Activated CD4-positive, alpha-beta T cell treated with anti-CD3 and anti-CD28 coated beads for 36 hours (primary cell): ENCODE results near the gene KRT33A. TPM values are rescaled to one million over a fixed set of nuclear protein-coding genes. Genes with fewer than 3 reads are reported as not detected.

ENCODE experiments used
- ATAC-seq: fragments of 200-7000 bp; cut with Tn5 transposase; one replicate; pipeline ENCODE4 v1.10.0; 2021; ENCODE audit warnings: mild to moderate bottlenecking, moderate library complexity
- CTCF ChIA-PET: fragments of 350-600 bp; sonication (Branson Sonifier 250); formaldehyde crosslinking; loops from one replicate; lab custom pipeline; 2021; ENCODE audit warnings: antibody characterized with exemption; lab: Charles Lee
- POLR2A ChIA-PET: fragments of 350-600 bp; sonication (Branson Sonifier 250); formaldehyde crosslinking; loops from one replicate; lab custom pipeline; 2021; ENCODE audit warnings: antibody characterized with exemption, inconsistent platforms; lab: Charles Lee
- DNase-seq: peaks from one replicate; pipeline ENCODE4 v3.0.0-alpha.2; 2020
- H3K27ac Mint-ChIP-seq: one replicate; pipeline ENCODE4 v1.8.0; 2021; ENCODE audit warnings: mixed read lengths
- H3K27me3 Mint-ChIP-seq: one replicate; pipeline ENCODE4 v1.8.0; 2021; ENCODE audit warnings: mixed read lengths
- H3K36me3 Mint-ChIP-seq: one replicate; pipeline ENCODE4 v1.8.0; 2021; ENCODE audit warnings: low read depth, mixed read lengths
- H3K4me1 Mint-ChIP-seq: one replicate; pipeline ENCODE4 v1.8.0; 2021; ENCODE audit warnings: mixed read lengths
- H3K4me3 Mint-ChIP-seq: one replicate; pipeline ENCODE4 v1.8.0; 2021; ENCODE audit warnings: mild to moderate bottlenecking, moderate library complexity, mixed read lengths
- H3K9me3 Mint-ChIP-seq: one replicate; pipeline ENCODE4 v1.8.0; 2021; ENCODE audit warnings: low read depth, mixed read lengths
- intact Hi-C, 2 experiments: fragments of 100-400 bp; cut with DNase I in 1 of 2; cut with micrococcal nuclease in 1 of 2; formaldehyde crosslinking; loops; one replicate each; pipeline versions ENCODE4 v1.14.2 to v1.15.1; 2022 to 2024; cut with DNase I, micrococcal nuclease
- total RNA-seq, 2 experiments: library from RNA; stranded (reverse); gene quantifications; one replicate each; pipeline ENCODE4 v1.2.3, GENCODE V29; 2021

Gene KRT33A
- total RNA-seq, 2 experiments from 2014 or later, result not detected

DNA sequence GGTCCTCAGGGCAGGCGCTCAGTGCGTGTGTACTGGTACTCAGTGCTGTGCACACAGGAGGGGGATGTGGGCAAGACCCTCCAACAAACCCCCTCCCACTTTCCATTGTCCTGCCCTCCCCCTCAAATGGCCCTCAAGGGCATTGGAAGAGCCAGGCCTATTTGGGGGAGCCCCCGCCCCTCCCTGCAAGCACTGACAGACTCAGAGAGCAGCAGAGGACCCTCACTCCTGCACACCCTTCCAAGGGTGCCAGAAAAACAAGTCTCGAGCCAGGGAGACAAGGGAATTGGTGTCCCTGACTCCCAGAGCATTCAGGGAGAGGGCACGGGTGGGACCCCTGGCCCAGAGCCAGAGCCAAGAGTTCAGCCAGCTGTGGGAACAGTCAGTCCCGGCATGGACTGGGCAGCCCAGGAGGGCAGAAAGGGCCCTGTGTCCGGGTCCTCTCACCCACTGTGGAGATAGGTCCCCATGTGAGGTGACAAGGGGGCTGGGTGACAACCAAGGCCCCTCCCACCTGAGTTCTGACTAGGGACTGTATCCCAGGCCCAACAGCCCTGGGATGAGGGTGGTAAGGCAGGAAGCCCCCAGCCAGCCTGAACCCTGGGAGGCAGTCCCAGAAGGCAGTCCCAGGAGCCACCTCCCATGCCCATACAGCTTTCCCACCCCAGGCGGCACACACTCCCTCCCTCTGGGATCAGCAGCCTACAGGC lies 23.1 kb downstream of the KRT33A start:
- Mint-ChIP-seq H3K36me3 (no peaks in the 10 kb centered on the region), H3K4me1 (peaks cover 28% of the 10 kb centered on the region), H3K27me3 (no peaks in the 10 kb centered on the region), H3K9me3 (no peaks in the 10 kb centered on the region), H3K4me3 (no peak overlapping the region), H3K27ac (no peak overlapping the region)
- POLR2A ChIA-PET, result no interaction called here
- intact Hi-C loops, result no loop called here
- DNase-seq (no peak), ATAC-seq (no peak)
- CTCF ChIA-PET, result interaction anchor here (0.8 to 1.8 kb wide), 3 partner anchors 13 to 698 kb away, joined by 3 to 4 read pairs (median 4); no protein-coding TSS in a partner anchor

DNA sequence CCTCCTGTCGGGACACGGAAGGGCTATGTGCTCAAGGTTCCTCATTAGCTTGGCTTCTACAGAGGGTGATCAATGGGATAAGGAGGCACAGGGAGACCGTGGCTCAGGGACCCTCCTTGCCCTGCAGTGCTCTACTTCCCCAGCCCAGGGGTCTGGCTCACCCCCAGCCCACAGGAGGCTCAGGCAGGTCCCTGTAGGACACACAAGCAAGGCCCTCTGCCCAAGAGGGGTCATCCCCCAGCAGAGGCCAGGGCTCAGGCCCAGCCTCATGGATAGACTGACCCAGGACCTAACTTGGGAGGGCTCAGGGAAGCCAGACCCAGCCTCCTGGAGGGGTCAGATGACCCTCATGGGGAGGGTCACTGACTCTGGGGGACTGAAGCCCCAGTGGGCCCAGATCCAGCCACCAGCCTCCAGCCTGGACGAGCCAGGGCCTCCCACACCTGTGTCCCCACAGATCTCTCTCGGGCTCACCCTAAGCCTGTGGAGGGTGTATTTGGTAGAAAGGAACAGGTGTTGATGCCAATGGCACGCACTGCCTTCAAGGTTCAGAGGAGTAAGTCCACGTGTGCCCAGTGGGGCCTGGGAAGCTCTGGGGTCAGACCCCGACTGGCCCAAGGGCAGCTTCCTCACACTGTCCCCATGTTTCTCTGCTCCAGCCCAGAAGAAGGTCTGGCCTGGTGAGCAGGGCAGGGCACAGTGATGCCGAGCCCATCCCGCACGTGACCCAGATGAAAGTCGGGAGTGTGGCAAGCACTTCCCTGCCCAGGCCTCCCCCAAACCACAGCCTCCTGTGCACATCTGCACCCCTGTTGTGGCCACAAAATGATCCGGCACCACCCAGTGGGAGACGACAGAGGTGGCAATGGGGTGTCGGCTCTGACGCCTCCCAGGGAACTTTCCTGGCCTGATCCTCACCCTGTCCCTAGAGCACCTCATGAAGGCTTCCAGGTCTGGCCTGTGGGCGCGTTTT lies 24.2 kb downstream of the KRT33A start:
- H3K9me3 Mint-ChIP-seq, result no peaks in the 10 kb centered on the region
- no peaks in the 10 kb centered on the region for H3K27me3 Mint-ChIP-seq
- H3K4me1 Mint-ChIP-seq, result peaks cover 30% of the 10 kb centered on the region
- intact Hi-C loops, result no loop called here
- ChIA-PET CTCF (no interaction called here), POLR2A (no interaction called here)
- H3K4me3 Mint-ChIP-seq, result no peak overlapping the region
- no peak overlapping the region for H3K27ac Mint-ChIP-seq
- no peak for ATAC-seq
- DNase-seq, result no peak
- no peaks in the 10 kb centered on the region for H3K36me3 Mint-ChIP-seq

GRCh38 chr17:41325611-41326010 lies 25.0 kb downstream of the KRT33A start:
- H3K9me3 Mint-ChIP-seq, result peaks cover 1% of the 10 kb centered on the region
- peaks cover 1% of the 10 kb centered on the region for H3K36me3 Mint-ChIP-seq
- intact Hi-C loops, result no loop called here
- no peak overlapping the region for H3K4me3 Mint-ChIP-seq
- DNase-seq, result no peak
- ATAC-seq, result no peak
- H3K27ac Mint-ChIP-seq, result no peak overlapping the region
- H3K27me3 Mint-ChIP-seq, result no peaks in the 10 kb centered on the region
- POLR2A ChIA-PET, result no interaction called here
- H3K4me1 Mint-ChIP-seq, result peaks cover 30% of the 10 kb centered on the region
- CTCF ChIA-PET, result no interaction called here

DNA sequence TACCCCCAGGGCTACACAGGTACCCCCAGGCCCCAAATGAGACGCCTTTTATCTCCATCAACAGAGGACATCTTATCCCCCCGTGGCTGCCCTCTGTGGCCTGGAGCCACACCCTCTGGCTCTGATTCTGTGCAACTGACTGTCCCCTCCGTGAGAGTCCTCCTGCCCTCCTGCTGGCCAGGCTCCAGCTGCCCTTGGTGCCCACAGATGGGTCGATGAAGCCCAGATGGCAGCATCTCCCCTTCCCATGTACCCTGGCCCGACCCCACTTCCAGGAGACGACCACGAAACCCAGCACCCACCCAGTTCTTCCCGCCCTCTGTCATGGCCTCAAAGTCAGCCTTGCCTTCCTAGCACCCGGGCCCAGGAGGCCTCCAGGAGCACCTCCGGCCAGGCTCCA lies 25.5 kb downstream of the KRT33A start:
- H3K36me3 Mint-ChIP-seq, result peaks cover 3% of the 10 kb centered on the region
- DNase-seq, result no peak
- intact Hi-C loops, result no loop called here
- no peak overlapping the region for H3K27ac Mint-ChIP-seq
- ChIA-PET CTCF (no interaction called here), POLR2A (no interaction called here)
- H3K9me3 Mint-ChIP-seq, result peaks cover 4% of the 10 kb centered on the region
- ATAC-seq, result no peak
- no peaks in the 10 kb centered on the region for H3K27me3 Mint-ChIP-seq
- H3K4me3 Mint-ChIP-seq, result no peak overlapping the region
- peaks cover 30% of the 10 kb centered on the region for H3K4me1 Mint-ChIP-seq

- H3K4me1 Mint-ChIP-seq, result peaks cover 30% of the 10 kb centered on the region
- no peaks in the 10 kb centered on the region for H3K27me3 Mint-ChIP-seq
- CTCF ChIA-PET, result interaction anchor here (0.7 to 3.3 kb wide), 3 partner anchors 9 to 467 kb away, joined by 3 to 21 read pairs (median 3); no protein-coding TSS in a partner anchor
- intact Hi-C loops, result loop anchor here in 1 of 2 experiments (1.0 to 5.0 kb wide), 4 partner anchors 172 to 522 kb away; no protein-coding TSS in a partner anchor
- H3K4me3 Mint-ChIP-seq, result no peak overlapping the region
- peak; percentile 49 for ATAC-seq
- no peak overlapping the region for H3K27ac Mint-ChIP-seq
- H3K9me3 Mint-ChIP-seq, result peaks cover 11% of the 10 kb centered on the region
- peak; percentile 50 for DNase-seq
- POLR2A ChIA-PET, result no interaction called here
- peaks cover 3% of the 10 kb centered on the region for H3K36me3 Mint-ChIP-seq
Measured at GRCh38 chr17:41324180-41325075, 26.2 kb downstream of the KRT33A start.

GRCh38 chr17:41322903-41323895 lies 27.4 kb downstream of the KRT33A start:
- Mint-ChIP-seq H3K4me3 (no peak overlapping the region), H3K4me1 (peaks cover 30% of the 10 kb centered on the region), H3K9me3 (peaks cover 13% of the 10 kb centered on the region), H3K27ac (no peak overlapping the region), H3K27me3 (no peaks in the 10 kb centered on the region), H3K36me3 (peaks cover 3% of the 10 kb centered on the region)
- no peak for ATAC-seq
- ChIA-PET CTCF (interaction anchor here (0.6 to 3.3 kb wide), 18 partner anchors 10 to 512 kb away, joined by 3 to 24 read pairs (median 3); partner anchors contain the start of gene KRTAP16-1), POLR2A (interaction anchor here (0.6 to 1.1 kb wide), 2 partner anchors 15 to 94 kb away, joined by 4 to 5 read pairs; no protein-coding TSS in a partner anchor)
- DNase-seq, result no peak
- intact Hi-C loops, result loop anchor here (1.0 to 5.0 kb wide), 6 partner anchors 344 to 521 kb away; no protein-coding TSS in a partner anchor

DNA sequence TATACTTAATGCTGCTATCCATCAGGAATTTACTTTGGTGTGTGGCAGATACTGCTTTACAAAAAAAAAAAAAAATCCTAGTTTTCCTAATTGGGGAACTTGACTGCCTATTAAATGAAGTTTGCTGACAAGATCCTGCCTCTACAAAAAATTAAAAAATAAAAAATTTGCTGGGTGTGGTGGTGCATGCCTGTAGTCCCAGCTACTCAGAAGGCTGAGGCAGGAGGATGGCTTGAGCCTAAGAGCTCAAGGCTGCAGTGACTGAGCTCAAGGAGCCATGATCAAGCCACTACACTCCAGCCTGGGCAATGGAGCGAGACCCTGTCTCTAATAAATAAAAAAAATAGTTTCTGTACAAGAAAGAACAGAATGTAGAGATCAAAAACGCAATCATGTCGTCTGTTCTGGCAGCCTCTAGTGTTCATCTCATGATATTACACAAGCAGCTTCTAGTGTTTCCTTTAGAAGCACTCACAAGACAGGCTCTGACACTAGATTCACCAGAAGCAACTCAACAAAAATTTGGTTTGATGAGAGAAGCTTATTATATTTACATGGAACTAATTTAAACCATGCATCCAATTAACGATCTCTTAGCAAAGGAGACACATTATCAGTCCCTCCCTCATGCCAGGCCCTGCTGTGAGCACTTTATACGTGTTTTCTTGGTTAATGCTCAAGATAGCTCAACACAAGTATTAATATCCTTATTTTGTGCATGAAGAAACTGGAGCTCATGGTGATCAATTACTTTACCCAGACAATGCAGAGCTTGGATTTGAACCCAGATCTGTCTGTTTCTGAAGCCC lies 28.3 kb downstream of the KRT33A start:
- H3K27ac Mint-ChIP-seq, result no peak overlapping the region
- ChIA-PET CTCF (interaction anchor here (0.7 to 3.3 kb wide), 20 partner anchors 9 to 511 kb away, joined by 3 to 24 read pairs (median 3); partner anchors contain the start of gene KRTAP16-1), POLR2A (interaction anchor here (1.1 kb wide), 1 partner anchor 14 kb away, joined by 5 read pairs; no protein-coding TSS in a partner anchor)
- ATAC-seq (peak; percentile 81), DNase-seq (no peak)
- intact Hi-C loops, result loop anchor here (1.0 to 5.0 kb wide), 6 partner anchors 345 to 520 kb away; no protein-coding TSS in a partner anchor
- no peak overlapping the region for H3K4me3 Mint-ChIP-seq
- H3K9me3 Mint-ChIP-seq, result peaks cover 13% of the 10 kb centered on the region
- H3K36me3 Mint-ChIP-seq, result peaks cover 3% of the 10 kb centered on the region
- H3K27me3 Mint-ChIP-seq, result no peaks in the 10 kb centered on the region
- H3K4me1 Mint-ChIP-seq, result peaks cover 28% of the 10 kb centered on the region

DNA sequence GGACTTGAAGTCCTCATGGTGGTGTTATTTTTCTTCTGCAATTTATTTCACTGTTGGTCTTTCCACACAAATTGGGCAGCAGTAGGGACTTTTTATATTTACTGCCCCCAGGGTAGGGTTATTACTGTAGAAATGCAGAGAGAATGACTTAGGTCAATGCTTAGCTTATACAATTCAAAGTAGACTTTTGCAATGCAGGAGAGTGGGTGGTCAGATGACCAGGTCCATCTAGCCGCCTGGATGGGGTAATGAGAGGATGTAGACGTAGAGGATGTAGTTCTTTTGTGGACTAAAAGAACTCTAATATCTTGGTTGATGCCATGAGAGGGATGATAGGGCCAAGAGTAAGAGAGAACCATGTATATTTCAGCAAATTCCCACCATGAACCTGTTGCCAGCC lies 32.4 kb downstream of the KRT33A start:
- Mint-ChIP-seq H3K27me3 (no peaks in the 10 kb centered on the region), H3K36me3 (peaks cover 3% of the 10 kb centered on the region), H3K27ac (no peak overlapping the region), H3K4me3 (no peak overlapping the region), H3K9me3 (peaks cover 13% of the 10 kb centered on the region), H3K4me1 (peaks cover 5% of the 10 kb centered on the region)
- intact Hi-C loops, result no loop called here
- POLR2A ChIA-PET, result no interaction called here
- CTCF ChIA-PET, result no interaction called here
- DNase-seq, result no peak
- ATAC-seq, result no peak

DNA sequence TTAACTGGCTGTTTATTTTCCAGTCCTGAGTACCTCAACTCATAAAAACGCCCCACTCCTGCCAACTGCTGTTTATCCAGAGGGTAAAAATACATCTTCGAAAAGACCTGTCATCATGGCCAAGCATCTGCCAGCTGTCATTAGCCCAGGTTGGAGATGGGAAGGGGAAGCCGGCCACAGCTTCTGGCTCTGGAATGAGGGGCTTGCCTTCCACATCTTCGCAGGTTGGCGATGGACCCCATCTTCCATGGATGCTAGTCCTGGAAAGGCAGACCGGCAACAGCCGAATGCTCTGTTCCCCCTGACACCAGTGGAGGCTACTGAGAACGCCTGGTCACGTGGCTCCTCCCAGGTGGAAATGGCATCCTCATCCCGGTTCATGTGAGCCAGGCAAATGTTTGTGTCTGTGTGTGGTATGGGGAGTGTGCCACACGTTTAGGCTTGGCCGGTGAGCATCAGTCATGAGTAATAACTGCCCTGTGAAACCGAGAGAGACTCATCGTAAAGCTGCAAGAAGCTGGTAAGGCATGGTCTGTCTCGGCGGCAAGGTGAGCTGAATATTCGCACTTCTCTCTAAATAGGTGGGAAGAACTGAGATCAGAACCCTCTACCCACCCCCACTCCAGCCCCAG lies 34.7 kb downstream of the KRT33A start:
- ChIA-PET POLR2A (no interaction called here), CTCF (no interaction called here)
- no peak overlapping the region for H3K4me3 Mint-ChIP-seq
- DNase-seq (no peak), ATAC-seq (no peak)
- H3K27ac Mint-ChIP-seq, result no peak overlapping the region
- H3K9me3 Mint-ChIP-seq, result peaks cover 13% of the 10 kb centered on the region
- no peaks in the 10 kb centered on the region for H3K27me3 Mint-ChIP-seq
- peaks cover 3% of the 10 kb centered on the region for H3K36me3 Mint-ChIP-seq
- H3K4me1 Mint-ChIP-seq, result peaks cover 8% of the 10 kb centered on the region
- intact Hi-C loops, result no loop called here
